ENCODE data around the gene HAS3. TPM values are rescaled to one million over a fixed set of nuclear protein-coding genes. Genes with fewer than 3 reads are reported as not detected.
"Not testable (repeated sequence)": the region's sequence is repeated elsewhere in the genome, so short reads cannot be mapped to it uniquely, and the experiment has no call there.

Gene HAS3
- total RNA-seq, 2 donors from 2014 or later: 1.2 to 1.4 TPM

GRCh38 chr16:69114976-69115355 lies 9.5 kb downstream of the HAS3 start:
- Mint-ChIP-seq H3K9me3 (no peaks in the 10 kb centered on the region), H3K36me3 (ENCODE audit: insufficient read depth in 2 of 2) (peaks cover 4 to 6% of the 10 kb centered on the region in 2 donors), H3K4me3 (no peak overlapping the region), H3K27ac (no peak overlapping the region), H3K4me1 (ENCODE audit: low read depth) (peaks cover 7% of the 10 kb centered on the region), H3K27me3 (ENCODE audit: low read depth) (no peaks in the 10 kb centered on the region)
- no peak for ATAC-seq (replicated peaks in 1 of 2)
- DNase-seq: no peak

GRCh38 chr16:69115361-69115760 lies 9.9 kb downstream of the HAS3 start:
- DNase-seq: no peak
- peaks cover 4 to 6% of the 10 kb centered on the region in 2 donors for H3K36me3 Mint-ChIP-seq (ENCODE audit: insufficient read depth in 2 of 2)

GRCh38 chr16:69115837-69116236 lies 10.4 kb downstream of the HAS3 start:
- no peaks in the 10 kb centered on the region for H3K9me3 Mint-ChIP-seq
- H3K4me3 Mint-ChIP-seq: no peak overlapping the region
- H3K27me3 Mint-ChIP-seq (ENCODE audit: low read depth): no peaks in the 10 kb centered on the region
- DNase-seq (no peak), ATAC-seq (replicated peaks in 1 of 2) (no peak)
- H3K27ac Mint-ChIP-seq: no peak overlapping the region
- H3K4me1 Mint-ChIP-seq (ENCODE audit: low read depth): peaks cover 7% of the 10 kb centered on the region
- peaks cover 4 to 6% of the 10 kb centered on the region in 2 donors for H3K36me3 Mint-ChIP-seq (ENCODE audit: insufficient read depth in 2 of 2)

More at GRCh38 chr16:69115361-69115760, 9.9 kb downstream of the HAS3 start:
- Mint-ChIP-seq H3K27ac (no peak overlapping the region), H3K4me3 (no peak overlapping the region), H3K9me3 (no peaks in the 10 kb centered on the region), H3K27me3 (ENCODE audit: low read depth) (no peaks in the 10 kb centered on the region), H3K4me1 (ENCODE audit: low read depth) (peaks cover 7% of the 10 kb centered on the region)
- ATAC-seq (replicated peaks in 1 of 2): no peak

GRCh38 chr16:69116256-69116875 lies 10.9 kb downstream of the HAS3 start:
- no peak for DNase-seq
- H3K27me3 Mint-ChIP-seq (ENCODE audit: low read depth): no peaks in the 10 kb centered on the region
- H3K27ac Mint-ChIP-seq: no peak overlapping the region
- H3K36me3 Mint-ChIP-seq (ENCODE audit: insufficient read depth in 2 of 2): peaks cover 5 to 6% of the 10 kb centered on the region in 2 donors
- peaks cover 7% of the 10 kb centered on the region for H3K4me1 Mint-ChIP-seq (ENCODE audit: low read depth)
- ATAC-seq (replicated peaks in 1 of 2): no peak
- no peak overlapping the region for H3K4me3 Mint-ChIP-seq
- H3K9me3 Mint-ChIP-seq: no peaks in the 10 kb centered on the region

- Mint-ChIP-seq H3K4me3 (no peak overlapping the region), H3K36me3 (ENCODE audit: insufficient read depth in 2 of 2) (peaks cover 6% of the 10 kb centered on the region in 2 donors), H3K4me1 (ENCODE audit: low read depth) (peaks cover 7% of the 10 kb centered on the region), H3K27ac (no peak overlapping the region), H3K27me3 (ENCODE audit: low read depth) (no peaks in the 10 kb centered on the region), H3K9me3 (no peaks in the 10 kb centered on the region)
- ATAC-seq (replicated peaks in 1 of 2): no peak
- no peak for DNase-seq
Measured at GRCh38 chr16:69116906-69117305, 11.5 kb downstream of the HAS3 start.

- ATAC-seq (replicated peaks in 1 of 2) (no peak), DNase-seq (no peak)
- H3K4me3 Mint-ChIP-seq: no peak overlapping the region
- H3K27ac Mint-ChIP-seq: no peak overlapping the region
- no peaks in the 10 kb centered on the region for H3K9me3 Mint-ChIP-seq
- no peaks in the 10 kb centered on the region for H3K27me3 Mint-ChIP-seq (ENCODE audit: low read depth)
- H3K4me1 Mint-ChIP-seq (ENCODE audit: low read depth): no peaks in the 10 kb centered on the region
- H3K36me3 Mint-ChIP-seq (ENCODE audit: insufficient read depth in 2 of 2): peaks cover 6% of the 10 kb centered on the region in 2 donors
Measured at GRCh38 chr16:69118468-69118867, 13.0 kb downstream of the HAS3 start.

GRCh38 chr16:69118994-69119393 lies 13.5 kb downstream of the HAS3 start:
- Mint-ChIP-seq H3K9me3 (no peaks in the 10 kb centered on the region), H3K36me3 (ENCODE audit: insufficient read depth in 2 of 2) (peaks cover 6% of the 10 kb centered on the region in 2 donors), H3K4me3 (no peak overlapping the region), H3K27me3 (ENCODE audit: low read depth) (no peaks in the 10 kb centered on the region), H3K27ac (no peak overlapping the region), H3K4me1 (ENCODE audit: low read depth) (no peaks in the 10 kb centered on the region)
- no peak for DNase-seq
- ATAC-seq (replicated peaks in 1 of 2): no peak

- Mint-ChIP-seq H3K27ac (no peak overlapping the region), H3K27me3 (ENCODE audit: low read depth) (no peaks in the 10 kb centered on the region), H3K4me1 (ENCODE audit: low read depth) (no peaks in the 10 kb centered on the region), H3K36me3 (ENCODE audit: insufficient read depth in 2 of 2) (peaks cover 6 to 8% of the 10 kb centered on the region in 2 donors), H3K9me3 (no peaks in the 10 kb centered on the region), H3K4me3 (no peak overlapping the region)
- DNase-seq (no peak), ATAC-seq (replicated peaks in 1 of 2) (no peak)
Measured at GRCh38 chr16:69119536-69119935, 14.1 kb downstream of the HAS3 start.

- peaks cover 5 to 6% of the 10 kb centered on the region in 2 donors for H3K36me3 Mint-ChIP-seq (ENCODE audit: insufficient read depth in 2 of 2)
Measured at GRCh38 chr16:69120096-69120664, 14.7 kb downstream of the HAS3 start.

GRCh38 chr16:69123910-69124309 lies 18.5 kb downstream of the HAS3 start:
- no peak overlapping the region for H3K4me3 Mint-ChIP-seq
- H3K36me3 Mint-ChIP-seq (ENCODE audit: insufficient read depth in 2 of 2): peaks cover 5 to 8% of the 10 kb centered on the region in 2 donors
- no peaks in the 10 kb centered on the region for H3K27me3 Mint-ChIP-seq (ENCODE audit: low read depth)
- H3K9me3 Mint-ChIP-seq: no peaks in the 10 kb centered on the region
- H3K4me1 Mint-ChIP-seq (ENCODE audit: low read depth): peaks cover 7% of the 10 kb centered on the region
- DNase-seq (peak; percentile 59 to 68), ATAC-seq (replicated peaks in 1 of 2) (peak; percentile 47 to 49)
- no peak overlapping the region for H3K27ac Mint-ChIP-seq

More at GRCh38 chr16:69120096-69120664, 14.7 kb downstream of the HAS3 start:
- peaks cover 6% of the 10 kb centered on the region for H3K4me1 Mint-ChIP-seq (ENCODE audit: low read depth)
- H3K27me3 Mint-ChIP-seq (ENCODE audit: low read depth): no peaks in the 10 kb centered on the region
- no peaks in the 10 kb centered on the region for H3K9me3 Mint-ChIP-seq
- no peak overlapping the region for H3K4me3 Mint-ChIP-seq
- ATAC-seq (replicated peaks in 1 of 2) (no peak), DNase-seq (no peak)
- H3K27ac Mint-ChIP-seq: no peak overlapping the region

- H3K4me3 Mint-ChIP-seq; H3K4me1 Mint-ChIP-seq (ENCODE audit: low read depth); H3K9me3 Mint-ChIP-seq; H3K27ac Mint-ChIP-seq; H3K27me3 Mint-ChIP-seq (ENCODE audit: low read depth); ATAC-seq (replicated peaks in 1 of 2); DNase-seq; H3K36me3 Mint-ChIP-seq (ENCODE audit: insufficient read depth in 2 of 2): not testable (repeated sequence)
Measured at GRCh38 chr16:69124406-69124805, 19.0 kb downstream of the HAS3 start.

GRCh38 chr16:69124961-69125360 lies 19.5 kb downstream of the HAS3 start:
- peak overlapping the region; percentile 60 for H3K27ac Mint-ChIP-seq
- not testable (repeated sequence) for H3K27me3 Mint-ChIP-seq (ENCODE audit: low read depth); H3K9me3 Mint-ChIP-seq; H3K36me3 Mint-ChIP-seq (ENCODE audit: insufficient read depth in 2 of 2); DNase-seq; ATAC-seq (replicated peaks in 1 of 2); H3K4me3 Mint-ChIP-seq
- peaks cover 15% of the 10 kb centered on the region for H3K4me1 Mint-ChIP-seq (ENCODE audit: low read depth)

GRCh38 chr16:69126221-69126620 lies 20.8 kb downstream of the HAS3 start:
- Mint-ChIP-seq H3K4me1 (ENCODE audit: low read depth) (peaks cover 26% of the 10 kb centered on the region), H3K27ac (no peak overlapping the region), H3K36me3 (ENCODE audit: insufficient read depth in 2 of 2) (peaks cover 5 to 8% of the 10 kb centered on the region in 2 donors), H3K4me3 (no peak overlapping the region), H3K27me3 (ENCODE audit: low read depth) (no peaks in the 10 kb centered on the region), H3K9me3 (no peaks in the 10 kb centered on the region)
- ATAC-seq (replicated peaks in 1 of 2) (no peak), DNase-seq (no peak)

GRCh38 chr16:69126801-69127200 lies 21.3 kb downstream of the HAS3 start:
- not testable (repeated sequence) for H3K4me3 Mint-ChIP-seq; H3K9me3 Mint-ChIP-seq; H3K36me3 Mint-ChIP-seq (ENCODE audit: insufficient read depth in 2 of 2); DNase-seq; H3K27me3 Mint-ChIP-seq (ENCODE audit: low read depth); ATAC-seq (replicated peaks in 1 of 2)
- Mint-ChIP-seq H3K4me1 (ENCODE audit: low read depth) (peaks cover 32% of the 10 kb centered on the region), H3K27ac (peak overlapping the region; percentile 15)
